ENCODE measurements around the gene CDT1.

DNA sequence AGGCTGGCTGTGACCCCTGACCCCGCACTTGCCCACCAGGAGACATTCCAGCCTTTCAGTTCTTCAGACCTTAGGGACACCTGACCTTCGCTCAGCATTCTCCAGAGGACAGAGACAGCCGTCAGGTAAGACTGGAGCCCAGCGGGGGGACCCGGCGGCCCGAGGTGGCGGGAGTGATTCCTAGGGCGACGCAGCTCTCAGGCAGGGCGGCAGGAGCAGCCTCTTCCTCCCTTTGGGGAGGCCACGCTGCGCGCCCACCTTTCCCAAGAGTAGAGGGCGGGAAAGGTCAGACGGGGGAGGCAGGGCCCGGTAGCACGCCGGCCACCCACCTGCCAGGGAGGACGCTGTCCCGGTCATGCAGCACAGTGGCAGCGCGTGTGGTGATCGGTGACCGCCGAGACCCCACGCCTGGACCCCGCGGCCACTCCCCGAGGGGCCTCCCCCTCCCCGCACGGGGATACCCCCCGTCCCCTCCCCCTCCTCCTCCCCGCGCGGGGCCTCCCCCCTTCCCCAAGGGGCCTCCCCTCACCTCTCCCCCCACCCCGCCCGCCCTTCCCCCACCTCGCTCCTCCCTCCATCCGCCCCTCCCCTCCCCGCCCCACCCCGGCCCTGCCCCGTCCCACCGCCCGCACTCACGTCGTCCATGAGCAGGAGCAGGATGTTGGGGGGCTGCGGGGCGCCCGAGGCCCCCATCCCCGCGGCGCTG is 52.7 kb downstream of the CDT1 start:
- TF ChIP-seq JUNB (IDR thresholded peaks at IDR 0.05; ENCODE audit: unreplicated experiment) (no peak), NANOG (IDR thresholded peaks at IDR 0.05; ENCODE audit: borderline replicate concordance) (no peak), EZH2 (IDR thresholded peaks at IDR 0.05; ENCODE audit: low read depth, unreplicated experiment) (no peak), POLR2AphosphoS5 (IDR thresholded peaks at IDR 0.05; ENCODE audit: low read depth) (no peak), CREB1 (CRISPR knock-in tag; IDR thresholded peaks at IDR 0.05; ENCODE audit: low read depth) (no peak), STAT1 (IDR thresholded peaks at IDR 0.05; ENCODE audit: unreplicated experiment) (no peak), EZH2phosphoT487 (IDR thresholded peaks at IDR 0.05; ENCODE audit: unreplicated experiment) (no peak), ZNF114 (CRISPR knock-in tag; IDR thresholded peaks at IDR 0.05) (no peak)
- TF ChIP-seq, protein P1, sequence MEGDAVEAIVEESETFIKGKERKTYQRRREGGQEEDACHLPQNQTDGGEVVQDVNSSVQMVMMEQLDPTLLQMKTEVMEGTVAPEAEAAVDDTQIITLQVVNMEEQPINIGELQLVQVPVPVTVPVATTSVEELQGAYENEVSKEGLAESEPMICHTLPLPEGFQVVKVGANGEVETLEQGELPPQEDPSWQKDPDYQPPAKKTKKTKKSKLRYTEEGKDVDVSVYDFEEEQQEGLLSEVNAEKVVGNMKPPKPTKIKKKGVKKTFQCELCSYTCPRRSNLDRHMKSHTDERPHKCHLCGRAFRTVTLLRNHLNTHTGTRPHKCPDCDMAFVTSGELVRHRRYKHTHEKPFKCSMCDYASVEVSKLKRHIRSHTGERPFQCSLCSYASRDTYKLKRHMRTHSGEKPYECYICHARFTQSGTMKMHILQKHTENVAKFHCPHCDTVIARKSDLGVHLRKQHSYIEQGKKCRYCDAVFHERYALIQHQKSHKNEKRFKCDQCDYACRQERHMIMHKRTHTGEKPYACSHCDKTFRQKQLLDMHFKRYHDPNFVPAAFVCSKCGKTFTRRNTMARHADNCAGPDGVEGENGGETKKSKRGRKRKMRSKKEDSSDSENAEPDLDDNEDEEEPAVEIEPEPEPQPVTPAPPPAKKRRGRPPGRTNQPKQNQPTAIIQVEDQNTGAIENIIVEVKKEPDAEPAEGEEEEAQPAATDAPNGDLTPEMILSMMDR (conservative IDR thresholded peaks at IDR 0.05; ENCODE audit: low read depth in 2 of 2) = no peak
- TF ChIP-seq, protein P2, sequence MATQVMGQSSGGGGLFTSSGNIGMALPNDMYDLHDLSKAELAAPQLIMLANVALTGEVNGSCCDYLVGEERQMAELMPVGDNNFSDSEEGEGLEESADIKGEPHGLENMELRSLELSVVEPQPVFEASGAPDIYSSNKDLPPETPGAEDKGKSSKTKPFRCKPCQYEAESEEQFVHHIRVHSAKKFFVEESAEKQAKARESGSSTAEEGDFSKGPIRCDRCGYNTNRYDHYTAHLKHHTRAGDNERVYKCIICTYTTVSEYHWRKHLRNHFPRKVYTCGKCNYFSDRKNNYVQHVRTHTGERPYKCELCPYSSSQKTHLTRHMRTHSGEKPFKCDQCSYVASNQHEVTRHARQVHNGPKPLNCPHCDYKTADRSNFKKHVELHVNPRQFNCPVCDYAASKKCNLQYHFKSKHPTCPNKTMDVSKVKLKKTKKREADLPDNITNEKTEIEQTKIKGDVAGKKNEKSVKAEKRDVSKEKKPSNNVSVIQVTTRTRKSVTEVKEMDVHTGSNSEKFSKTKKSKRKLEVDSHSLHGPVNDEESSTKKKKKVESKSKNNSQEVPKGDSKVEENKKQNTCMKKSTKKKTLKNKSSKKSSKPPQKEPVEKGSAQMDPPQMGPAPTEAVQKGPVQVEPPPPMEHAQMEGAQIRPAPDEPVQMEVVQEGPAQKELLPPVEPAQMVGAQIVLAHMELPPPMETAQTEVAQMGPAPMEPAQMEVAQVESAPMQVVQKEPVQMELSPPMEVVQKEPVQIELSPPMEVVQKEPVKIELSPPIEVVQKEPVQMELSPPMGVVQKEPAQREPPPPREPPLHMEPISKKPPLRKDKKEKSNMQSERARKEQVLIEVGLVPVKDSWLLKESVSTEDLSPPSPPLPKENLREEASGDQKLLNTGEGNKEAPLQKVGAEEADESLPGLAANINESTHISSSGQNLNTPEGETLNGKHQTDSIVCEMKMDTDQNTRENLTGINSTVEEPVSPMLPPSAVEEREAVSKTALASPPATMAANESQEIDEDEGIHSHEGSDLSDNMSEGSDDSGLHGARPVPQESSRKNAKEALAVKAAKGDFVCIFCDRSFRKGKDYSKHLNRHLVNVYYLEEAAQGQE (IDR thresholded peaks at IDR 0.05; ENCODE audit: unreplicated experiment) = no peak
